Calu3 (cell line): ENCODE measurements around the gene CYP2C19. TPM values are rescaled to one million over a fixed set of nuclear protein-coding genes. Genes with fewer than 3 reads are reported as not detected.

Experiments used
- BruUV-seq: library from RNA; stranded (reverse); fragments of 400-500 nt; replicated peaks from 2 replicates; lab custom pipeline; 2021; lab: Mats Ljungman, UMichigan
- CTCF ChIA-PET: fragments of 300-600 bp; sonication (Branson Sonifier 250); formaldehyde crosslinking; loops from one replicate; lab custom pipeline; 2022; ENCODE audit warnings: antibody characterized with exemption; lab: Charles Lee
- DNase-seq: peaks from one replicate; pipeline ENCODE4 v3.0.0; 2022
- H3K27ac Mint-ChIP-seq: one replicate; pipeline ENCODE4 v1.8.0; 2022; ENCODE audit warnings: mixed read lengths; ENCODE audit not compliant: unreplicated experiment
- H3K27me3 Mint-ChIP-seq: one replicate; pipeline ENCODE4 v1.8.0; 2022; ENCODE audit warnings: mixed read lengths; ENCODE audit not compliant: unreplicated experiment
- H3K36me3 Mint-ChIP-seq: one replicate; pipeline ENCODE4 v1.8.0; 2022; ENCODE audit warnings: mild to moderate bottlenecking, moderate library complexity, mixed read lengths; ENCODE audit not compliant: insufficient read depth, unreplicated experiment
- H3K4me1 Mint-ChIP-seq: one replicate; pipeline ENCODE4 v1.8.0; 2022; ENCODE audit warnings: mild to moderate bottlenecking, low read depth, mixed read lengths; ENCODE audit not compliant: unreplicated experiment
- H3K4me3 Mint-ChIP-seq: one replicate; pipeline ENCODE4 v1.8.0; 2022; ENCODE audit warnings: mild to moderate bottlenecking, low read depth, moderate library complexity, mixed read lengths; ENCODE audit not compliant: unreplicated experiment
- H3K9me3 Mint-ChIP-seq: one replicate; pipeline ENCODE4 v1.8.0; 2022; ENCODE audit warnings: low read depth, mixed read lengths; ENCODE audit not compliant: unreplicated experiment
- CTCF ChIP-seq: fragments of 200-600 bp; IDR thresholded peaks from one replicate; pipeline ENCODE4 v1.8.0; 2022; ENCODE audit warnings: antibody characterized with exemption; ENCODE audit not compliant: unreplicated experiment
- intact Hi-C: fragments of 100-400 bp; cut with micrococcal nuclease; formaldehyde crosslinking; loops from one replicate; pipeline ENCODE4 v1.10.0; 2022; ENCODE audit not compliant: unreplicated experiment
- total RNA-seq: library from RNA; stranded (reverse); gene quantifications from 2 replicates; pipeline ENCODE4 v1.2.3, GENCODE V29; 2022

Gene CYP2C19
- total RNA-seq, 1 experiment from 2014 or later: 3.6 TPM

- CTCF ChIA-PET: no interaction called here
- DNase-seq: no peak
- Mint-ChIP-seq H3K4me3 (no peak overlapping the region), H3K9me3 (peaks cover under 1% of the 10 kb centered on the region), H3K4me1 (no peaks in the 10 kb centered on the region), H3K36me3 (no peaks in the 10 kb centered on the region), H3K27me3 (no peaks in the 10 kb centered on the region), H3K27ac (no peak overlapping the region)
- no peak for TF ChIP-seq CTCF
- intact Hi-C loops: no loop called here
- BruUV-seq: no TSS peak
These were observed 90.0 kb downstream of the CYP2C19 start for GRCh38 chr10:94852438-94852837.

GRCh38 chr10:94853065-94853464 is 90.6 kb downstream of the CYP2C19 start:
- CTCF ChIA-PET: no interaction called here
- intact Hi-C loops: no loop called here
- no TSS peak for BruUV-seq
- Mint-ChIP-seq H3K4me1 (no peaks in the 10 kb centered on the region), H3K27me3 (no peaks in the 10 kb centered on the region), H3K27ac (no peak overlapping the region), H3K9me3 (peaks cover 2% of the 10 kb centered on the region), H3K4me3 (no peak overlapping the region), H3K36me3 (no peaks in the 10 kb centered on the region)
- DNase-seq: no peak
- TF ChIP-seq CTCF: no peak

GRCh38 chr10:94858005-94858404 is 95.5 kb downstream of the CYP2C19 start:
- Mint-ChIP-seq H3K36me3 (no peaks in the 10 kb centered on the region), H3K4me3 (no peak overlapping the region), H3K4me1 (no peaks in the 10 kb centered on the region), H3K27me3 (no peaks in the 10 kb centered on the region), H3K27ac (no peak overlapping the region), H3K9me3 (peaks cover 2% of the 10 kb centered on the region)
- intact Hi-C loops: no loop called here
- CTCF ChIA-PET: no interaction called here
- BruUV-seq: no TSS peak
- no peak for TF ChIP-seq CTCF
- no peak for DNase-seq

GRCh38 chr10:94859086-94859485 is 96.6 kb downstream of the CYP2C19 start:
- intact Hi-C loops: no loop called here
- BruUV-seq: no TSS peak
- no peak for DNase-seq

More at GRCh38 chr10:94859086-94859485, 96.6 kb downstream of the CYP2C19 start:
- no peak for TF ChIP-seq CTCF
- Mint-ChIP-seq H3K4me1 (no peaks in the 10 kb centered on the region), H3K9me3 (peaks cover 2% of the 10 kb centered on the region), H3K27ac (no peak overlapping the region), H3K36me3 (no peaks in the 10 kb centered on the region), H3K27me3 (no peaks in the 10 kb centered on the region), H3K4me3 (no peak overlapping the region)
- CTCF ChIA-PET: no interaction called here
